UCSD-AML1 (cell line): ENCODE measurements around the gene COPS8.

Experiments used
- DNase-seq: peaks from one replicate; lab custom pipeline; 2025; ENCODE audit not compliant: unreplicated experiment; lab: John Stamatoyannopoulos, UW

COPS8 gene

DNA sequence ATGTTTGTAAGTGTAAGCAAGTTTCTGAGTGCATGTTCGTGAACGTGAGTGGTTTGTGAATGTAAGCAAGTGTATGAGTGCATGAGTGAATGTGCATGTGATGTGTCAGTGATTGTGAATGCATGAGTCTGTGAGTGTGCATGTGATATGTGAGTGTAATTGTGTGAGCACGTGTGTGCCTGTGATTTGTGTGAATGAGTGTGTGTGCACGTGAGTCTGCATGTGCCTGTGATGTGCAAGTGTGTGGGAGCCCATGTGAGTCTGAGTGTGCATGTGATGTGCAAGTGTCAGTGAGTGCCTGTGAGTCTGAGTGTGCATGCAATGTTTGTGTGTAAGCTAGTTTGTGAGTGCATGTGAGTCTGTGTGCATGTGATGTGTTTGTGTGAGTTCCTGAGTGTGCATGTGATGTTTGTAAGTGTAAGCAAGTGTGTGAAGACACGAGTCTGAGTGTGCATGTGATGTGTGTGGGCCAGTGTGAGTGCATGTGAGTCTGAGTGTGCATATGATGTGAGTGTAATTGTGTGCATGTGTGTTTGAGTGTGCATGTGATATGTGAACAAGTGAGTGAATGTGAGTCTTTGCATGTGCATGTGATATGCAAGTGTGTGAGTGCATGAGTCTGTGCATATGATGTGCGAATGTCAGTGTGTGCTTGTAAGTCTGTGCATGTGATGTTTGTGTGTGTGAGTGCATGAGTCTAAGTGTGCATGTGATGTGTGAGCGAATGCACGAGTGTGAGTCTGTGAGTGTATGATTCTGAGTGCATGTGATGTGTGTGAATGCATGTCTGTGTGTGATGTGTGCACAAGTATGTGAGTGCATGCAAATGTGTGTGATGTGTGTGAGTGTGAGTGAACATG lies 45.1 kb downstream of the COPS8 start:
- DNase-seq: no peak

- no peak for DNase-seq
These were observed 46.3 kb downstream of the COPS8 start for GRCh38 chr2:237131749-237132533.

DNA sequence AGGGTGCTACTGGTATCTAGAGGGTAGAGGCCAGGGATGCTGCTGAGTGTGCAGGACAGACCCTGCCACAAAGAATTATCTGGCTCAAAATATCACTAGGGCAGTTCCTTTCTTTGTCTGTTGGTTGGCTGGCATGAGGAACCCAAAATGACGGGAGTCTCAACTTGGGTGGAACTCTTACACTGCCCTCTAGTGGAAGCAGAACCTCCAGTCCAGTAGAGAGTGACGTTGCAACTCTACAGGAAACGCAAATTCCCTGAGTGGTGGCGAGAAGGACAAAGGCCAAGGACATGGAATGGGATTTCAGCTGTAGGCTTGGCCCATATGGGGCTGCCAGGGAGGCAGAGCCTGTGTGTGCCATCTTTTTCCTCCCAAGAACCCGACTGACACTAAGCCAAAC lies 47.1 kb downstream of the COPS8 start:
- DNase-seq: no peak

GRCh38 chr2:237134321-237135230 lies 48.9 kb downstream of the COPS8 start:
- no peak for DNase-seq

- no peak for DNase-seq
These were observed 51.1 kb downstream of the COPS8 start for GRCh38 chr2:237136824-237137223.

DNA sequence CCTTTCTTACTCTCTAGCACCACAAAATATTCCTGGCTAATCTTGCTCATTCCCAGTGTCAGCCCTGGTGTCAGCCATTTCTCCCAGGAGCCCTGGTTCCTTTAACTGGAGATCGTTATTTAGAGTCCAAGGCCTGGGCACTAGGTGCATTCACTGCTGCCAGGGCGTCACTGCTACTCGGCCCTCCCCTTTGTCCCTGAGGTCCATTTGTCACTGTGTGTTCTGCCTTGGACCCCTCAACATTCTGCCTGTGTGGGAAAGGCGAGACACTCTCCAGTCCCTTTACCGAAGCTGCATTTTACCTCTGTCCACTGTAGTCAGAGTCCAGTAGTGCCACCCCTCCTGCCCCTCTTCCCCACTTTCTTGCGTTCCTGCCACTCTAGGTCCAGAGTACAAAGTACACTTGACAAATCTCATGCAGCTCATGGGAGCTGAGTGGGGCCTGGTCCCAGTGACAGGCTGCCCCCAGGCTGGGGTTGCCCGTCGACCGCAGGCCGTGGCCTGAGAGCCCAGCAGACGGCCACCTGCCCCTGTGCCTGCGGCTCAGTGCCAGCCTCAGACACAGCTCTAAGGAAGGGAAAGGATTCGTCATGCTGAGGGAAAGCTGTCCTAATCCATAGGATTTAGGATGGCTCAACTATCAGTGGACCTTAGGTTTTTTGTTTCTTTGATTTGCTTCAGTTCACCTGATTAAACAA lies 52.1 kb downstream of the COPS8 start:
- no peak for DNase-seq

DNA sequence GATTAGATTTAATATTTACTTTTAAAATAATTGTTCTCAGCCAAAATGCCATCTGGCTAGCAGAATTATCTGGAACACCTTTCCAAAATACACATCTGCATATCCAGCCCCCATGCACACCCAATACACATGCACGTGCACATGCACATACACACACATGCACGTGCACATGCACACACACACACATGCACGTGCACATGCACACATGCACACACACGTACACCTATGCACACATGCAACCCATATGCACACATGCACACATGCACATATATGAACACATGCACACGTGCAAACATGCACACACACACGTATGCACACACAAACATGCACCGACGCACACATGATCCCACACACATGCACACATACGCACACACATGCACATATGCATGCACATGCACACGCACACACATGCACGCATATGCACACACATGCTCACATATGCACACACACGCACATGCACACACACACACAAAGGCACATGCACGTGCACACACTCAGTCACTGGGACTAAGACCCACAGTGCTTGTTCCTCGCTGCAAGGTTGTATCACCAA lies 53.5 kb downstream of the COPS8 start:
- no peak for DNase-seq

DNA sequence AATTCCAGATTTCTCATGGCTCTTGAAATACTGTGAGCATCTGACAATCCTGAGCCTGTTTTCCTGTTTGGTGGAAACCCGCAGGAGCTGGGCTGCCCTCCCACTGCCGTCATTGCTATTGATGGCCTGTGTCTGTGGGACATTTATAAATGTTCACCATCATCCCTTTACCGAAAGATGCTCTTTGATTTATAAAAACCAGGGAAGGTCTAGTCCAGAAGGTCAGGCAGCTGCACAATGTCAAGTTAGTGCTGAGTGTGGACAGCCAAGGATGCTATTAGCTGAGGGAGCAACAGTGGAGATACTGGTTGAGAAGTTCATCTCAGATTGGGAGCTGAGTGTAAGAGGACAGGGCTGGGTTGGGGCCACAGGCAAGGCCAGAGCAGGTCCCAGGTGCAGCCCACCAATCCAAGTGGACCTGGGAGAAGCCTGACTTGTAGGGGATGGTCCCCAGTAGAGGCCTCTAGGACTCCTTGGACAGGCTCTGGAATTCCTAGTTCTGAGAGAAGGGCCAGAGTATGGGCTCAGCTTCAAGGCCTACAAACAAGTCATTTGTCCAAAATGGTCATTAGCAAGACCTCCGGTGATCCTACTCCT lies 55.1 kb downstream of the COPS8 start:
- no peak for DNase-seq

GRCh38 chr2:237141571-237142051 lies 55.9 kb downstream of the COPS8 start:
- DNase-seq: no peak

- no peak for DNase-seq
These were observed 57.4 kb downstream of the COPS8 start for GRCh38 chr2:237143118-237143517.

DNA sequence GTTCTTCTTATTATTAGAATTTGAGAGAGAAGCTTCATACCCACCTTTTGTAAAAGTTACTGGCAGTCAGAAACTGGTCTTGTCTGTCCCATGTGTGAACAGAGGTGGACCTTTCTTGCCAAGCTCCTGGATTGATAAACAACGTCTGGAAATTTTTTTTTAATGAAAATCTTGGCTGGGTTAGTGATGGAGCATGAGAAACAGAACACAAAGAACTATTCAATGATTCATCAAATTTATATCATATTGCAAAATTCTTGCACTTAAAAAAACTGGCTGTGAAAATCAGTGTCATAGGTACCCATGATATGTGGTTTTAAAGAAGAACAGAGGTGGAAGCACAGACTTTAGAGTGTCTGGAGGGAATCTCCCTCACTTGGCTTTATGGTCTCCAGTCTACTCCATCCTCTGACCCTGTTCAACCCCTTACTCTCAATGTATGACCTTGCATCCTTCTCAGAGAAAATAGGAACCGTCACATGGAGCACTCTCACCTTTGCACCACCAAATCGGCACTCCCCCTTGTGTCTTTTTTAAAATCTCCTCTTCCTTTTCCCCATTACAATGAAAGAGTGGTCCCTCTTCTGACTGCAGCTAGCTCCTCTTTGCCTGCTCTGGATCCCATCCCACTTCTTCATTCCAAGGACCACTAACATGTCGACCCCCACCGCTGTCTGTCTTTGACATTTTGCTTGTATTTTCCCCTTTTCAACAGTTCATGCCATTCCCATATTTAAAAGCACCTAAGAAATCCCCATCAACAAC lies 58.2 kb downstream of the COPS8 start:
- DNase-seq: no peak

- DNase-seq: no peak
These were observed 58.8 kb downstream of the COPS8 start for GRCh38 chr2:237144516-237144915.

DNA sequence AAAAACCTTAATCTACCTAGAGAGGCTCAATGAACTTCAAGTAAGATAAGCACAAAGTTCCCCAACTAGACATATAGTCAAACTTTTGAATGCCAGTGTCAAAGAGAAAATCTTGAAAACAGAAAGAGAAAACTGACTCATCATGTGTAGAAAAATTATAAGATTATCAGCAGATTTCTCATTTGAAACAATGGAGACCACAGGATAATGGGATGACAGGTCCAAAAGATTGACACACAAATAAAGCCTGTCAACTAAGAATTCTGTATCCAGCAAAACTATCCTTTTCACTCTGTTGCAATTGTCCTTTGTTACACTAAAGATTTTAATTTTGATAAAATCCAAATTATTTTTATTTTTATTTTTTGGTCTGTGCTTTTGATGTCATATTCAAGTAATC lies 61.6 kb downstream of the COPS8 start:
- DNase-seq: no peak

DNA sequence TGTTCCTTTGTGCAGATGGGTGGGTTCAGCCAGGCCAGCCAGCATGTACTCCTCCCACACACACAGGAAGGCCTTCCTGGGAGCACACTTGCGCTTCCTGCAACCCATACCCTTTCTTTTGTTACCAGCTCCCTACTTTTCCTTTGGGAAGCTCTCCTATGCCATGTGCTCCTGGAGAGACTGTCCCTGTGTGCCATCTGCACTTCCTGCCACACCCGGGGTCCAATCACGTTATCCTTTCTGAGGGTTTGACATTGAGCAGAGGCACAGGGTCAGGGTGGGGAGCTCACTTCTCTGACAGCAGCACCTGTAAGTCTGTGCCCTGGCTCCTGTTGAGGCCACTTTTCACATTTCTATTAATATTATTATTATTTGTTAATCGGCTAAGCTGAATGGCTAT lies 62.9 kb downstream of the COPS8 start:
- no peak for DNase-seq

GRCh38 chr2:237149425-237149824 lies 63.7 kb downstream of the COPS8 start:
- DNase-seq: no peak
